ENCODE data around the gene TMOD1. TPM values are rescaled to one million over a fixed set of nuclear protein-coding genes. Genes with fewer than 3 reads are reported as not detected.

TMOD1 gene
- total RNA-seq, 4 donors from 2014 or later, result 82.3 to 202 (median 175) TPM

DNA sequence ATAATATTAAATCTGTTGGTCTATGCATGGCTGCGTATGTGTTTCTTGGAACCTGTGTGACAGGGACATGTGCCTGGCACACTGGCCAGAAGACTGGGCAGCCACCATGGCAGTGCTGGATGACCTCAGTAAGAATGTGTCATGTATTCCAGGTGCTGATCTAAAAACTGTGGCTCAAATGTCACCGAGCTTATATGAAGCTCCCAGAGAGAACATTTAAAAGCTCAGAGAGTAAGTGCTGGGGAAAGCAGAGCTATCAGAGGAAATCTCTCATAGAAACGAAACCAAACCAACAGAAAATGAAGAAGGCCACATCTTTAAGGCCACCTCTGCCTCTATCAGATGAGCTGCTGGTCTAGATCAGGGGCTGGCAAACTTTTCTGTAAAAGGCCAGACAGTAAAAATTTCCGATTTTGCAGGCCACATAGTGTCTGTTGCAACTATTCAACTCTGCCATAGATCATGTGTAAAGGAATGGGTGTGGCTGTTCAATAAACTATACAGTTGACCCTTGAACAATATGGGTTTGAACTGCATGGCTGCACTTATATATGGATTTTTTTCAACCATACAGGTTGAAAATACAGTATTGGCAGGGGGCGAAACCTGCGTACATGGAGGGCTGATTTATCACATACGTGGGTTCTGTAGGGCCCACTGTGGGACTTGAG lies 99.9 kb downstream of the TMOD1 start:
- ATAC-seq (peak; percentile 83 to 87), DNase-seq (peak; percentile 80 to 88)
- no peaks in the 10 kb centered on the region for H3K27me3 ChIP-seq
- no peak overlapping the region for H3K4me3 ChIP-seq
- H3K36me3 ChIP-seq, result peaks cover 0 to 54% of the 10 kb centered on the region in 2 donors
- no peak for TF ChIP-seq POLR2A (IDR thresholded peaks at IDR 0.05)
- TF ChIP-seq, protein P1, sequence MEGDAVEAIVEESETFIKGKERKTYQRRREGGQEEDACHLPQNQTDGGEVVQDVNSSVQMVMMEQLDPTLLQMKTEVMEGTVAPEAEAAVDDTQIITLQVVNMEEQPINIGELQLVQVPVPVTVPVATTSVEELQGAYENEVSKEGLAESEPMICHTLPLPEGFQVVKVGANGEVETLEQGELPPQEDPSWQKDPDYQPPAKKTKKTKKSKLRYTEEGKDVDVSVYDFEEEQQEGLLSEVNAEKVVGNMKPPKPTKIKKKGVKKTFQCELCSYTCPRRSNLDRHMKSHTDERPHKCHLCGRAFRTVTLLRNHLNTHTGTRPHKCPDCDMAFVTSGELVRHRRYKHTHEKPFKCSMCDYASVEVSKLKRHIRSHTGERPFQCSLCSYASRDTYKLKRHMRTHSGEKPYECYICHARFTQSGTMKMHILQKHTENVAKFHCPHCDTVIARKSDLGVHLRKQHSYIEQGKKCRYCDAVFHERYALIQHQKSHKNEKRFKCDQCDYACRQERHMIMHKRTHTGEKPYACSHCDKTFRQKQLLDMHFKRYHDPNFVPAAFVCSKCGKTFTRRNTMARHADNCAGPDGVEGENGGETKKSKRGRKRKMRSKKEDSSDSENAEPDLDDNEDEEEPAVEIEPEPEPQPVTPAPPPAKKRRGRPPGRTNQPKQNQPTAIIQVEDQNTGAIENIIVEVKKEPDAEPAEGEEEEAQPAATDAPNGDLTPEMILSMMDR (IDR thresholded peaks at IDR 0.05 in 4 of 5, conservative IDR thresholded peaks at IDR 0.05 in 1 of 5), result no peak
- peaks cover 70 to 77% of the 10 kb centered on the region in 2 donors for H3K4me1 ChIP-seq
- H3K27ac ChIP-seq, result peak overlapping the region; percentile 83 to 90 (median 88)
- intact Hi-C loops (cut with DNase I; ENCODE audit: low total_unique reads) (loop anchor here (2.0 kb wide), 1 partner anchor 73 kb away; no protein-coding TSS in a partner anchor), in situ Hi-C loops (cut with MboI; ENCODE audit: low sequenced_read_pairs in 4 of 4) (loop anchor here in 1 of 4 donors (25.0 kb wide), 1 partner anchor 739 kb away; the partner anchor contains the start of gene ZNF782)
- H3K9me3 ChIP-seq, result no peaks in the 10 kb centered on the region

DNA sequence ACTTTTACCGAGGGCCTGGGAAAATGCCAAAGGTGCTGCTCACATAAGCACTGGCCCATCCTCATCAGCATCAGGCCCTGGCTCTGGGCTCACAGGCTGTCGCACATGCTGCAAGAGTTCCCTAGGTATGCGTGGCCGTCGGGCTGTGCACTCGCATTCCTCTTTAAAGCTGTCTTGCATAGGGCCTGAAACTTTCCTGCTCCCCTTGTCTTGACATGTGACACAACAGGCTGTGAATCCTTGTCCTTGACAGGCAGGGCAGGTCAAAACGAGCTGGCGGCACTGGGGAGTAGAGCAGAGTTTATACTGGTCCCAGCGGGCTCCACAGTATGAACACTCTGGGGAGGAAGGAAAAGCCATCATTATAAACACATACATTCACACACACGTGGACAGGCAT lies 101.0 kb downstream of the TMOD1 start:
- H3K9me3 ChIP-seq, result no peaks in the 10 kb centered on the region
- H3K4me3 ChIP-seq, result no peak overlapping the region
- H3K36me3 ChIP-seq, result peaks cover 0 to 54% of the 10 kb centered on the region in 2 donors
- intact Hi-C loops (cut with DNase I; ENCODE audit: low total_unique reads) (no loop called here), in situ Hi-C loops (cut with MboI; ENCODE audit: low sequenced_read_pairs in 4 of 4) (loop anchor here in 1 of 4 donors (25.0 kb wide), 1 partner anchor 740 kb away; the partner anchor contains the start of gene ZNF782)
- H3K4me1 ChIP-seq, result peaks cover 65 to 66% of the 10 kb centered on the region in 2 donors
- ATAC-seq (peak in 1 of 2 donors; percentile 27), DNase-seq (peak in 1 of 2 donors; percentile 54)
- peak overlapping the region; percentile 83 to 90 (median 88) for H3K27ac ChIP-seq
- H3K27me3 ChIP-seq, result no peaks in the 10 kb centered on the region
- TF ChIP-seq POLR2A (IDR thresholded peaks at IDR 0.05), result no peak
- TF ChIP-seq, protein P1 (IDR thresholded peaks at IDR 0.05 in 4 of 5, conservative IDR thresholded peaks at IDR 0.05 in 1 of 5), result no peak

DNA sequence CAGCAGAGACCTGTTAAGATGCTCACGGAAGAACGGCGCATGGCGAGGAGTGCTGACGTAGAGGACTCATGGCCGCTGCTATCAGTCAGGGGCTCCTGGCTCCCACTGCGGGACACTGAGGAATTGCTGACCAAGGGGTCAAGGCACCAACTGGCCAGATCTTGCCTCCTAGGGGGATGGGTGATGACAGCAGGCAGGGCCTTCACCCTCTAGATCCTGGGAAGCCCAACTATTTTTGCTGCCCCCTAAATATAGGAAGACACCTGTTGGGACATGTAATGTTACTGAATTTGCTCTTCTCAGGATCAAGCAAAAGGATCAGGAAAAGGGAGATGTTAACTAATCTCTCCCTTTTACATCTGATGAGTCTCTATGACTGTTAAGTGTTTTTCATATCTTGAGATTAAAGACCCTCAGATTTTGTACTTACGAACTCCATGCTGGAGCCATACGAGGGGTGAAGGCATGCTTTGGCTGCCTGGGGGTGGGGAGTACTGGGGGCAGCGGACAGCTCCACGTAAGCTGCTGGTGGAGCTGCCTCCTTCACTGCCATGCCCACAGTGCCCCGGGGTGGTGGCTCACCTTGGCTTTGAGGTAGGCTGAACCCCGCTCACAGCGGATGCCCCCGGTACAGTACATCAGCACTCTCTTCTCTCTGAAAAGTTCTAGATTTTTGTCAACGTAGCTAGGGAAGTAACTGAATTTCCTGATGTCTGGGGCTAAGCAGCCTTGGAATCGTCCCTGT lies 103.6 kb downstream of the TMOD1 start:
- peaks cover 0 to 42% of the 10 kb centered on the region in 2 donors for H3K36me3 ChIP-seq
- in situ Hi-C loops (cut with MboI; ENCODE audit: low sequenced_read_pairs in 4 of 4) (loop anchor here in 1 of 4 donors (25.0 kb wide), 1 partner anchor 743 kb away; the partner anchor contains the start of gene ZNF782), intact Hi-C loops (cut with DNase I; ENCODE audit: low total_unique reads) (no loop called here)
- no peak overlapping the region for H3K4me3 ChIP-seq
- TF ChIP-seq POLR2A (IDR thresholded peaks at IDR 0.05), result no peak
- TF ChIP-seq, protein P1 (IDR thresholded peaks at IDR 0.05 in 4 of 5, conservative IDR thresholded peaks at IDR 0.05 in 1 of 5), result no peak
- peak overlapping the region; percentile 83 to 90 (median 88) for H3K27ac ChIP-seq
- H3K4me1 ChIP-seq, result peaks cover 45 to 49% of the 10 kb centered on the region in 2 donors
- DNase-seq (peak in 1 of 2 donors; percentile 36), ATAC-seq (no peak)
- no peaks in the 10 kb centered on the region for H3K27me3 ChIP-seq
- H3K9me3 ChIP-seq, result no peaks in the 10 kb centered on the region

DNA sequence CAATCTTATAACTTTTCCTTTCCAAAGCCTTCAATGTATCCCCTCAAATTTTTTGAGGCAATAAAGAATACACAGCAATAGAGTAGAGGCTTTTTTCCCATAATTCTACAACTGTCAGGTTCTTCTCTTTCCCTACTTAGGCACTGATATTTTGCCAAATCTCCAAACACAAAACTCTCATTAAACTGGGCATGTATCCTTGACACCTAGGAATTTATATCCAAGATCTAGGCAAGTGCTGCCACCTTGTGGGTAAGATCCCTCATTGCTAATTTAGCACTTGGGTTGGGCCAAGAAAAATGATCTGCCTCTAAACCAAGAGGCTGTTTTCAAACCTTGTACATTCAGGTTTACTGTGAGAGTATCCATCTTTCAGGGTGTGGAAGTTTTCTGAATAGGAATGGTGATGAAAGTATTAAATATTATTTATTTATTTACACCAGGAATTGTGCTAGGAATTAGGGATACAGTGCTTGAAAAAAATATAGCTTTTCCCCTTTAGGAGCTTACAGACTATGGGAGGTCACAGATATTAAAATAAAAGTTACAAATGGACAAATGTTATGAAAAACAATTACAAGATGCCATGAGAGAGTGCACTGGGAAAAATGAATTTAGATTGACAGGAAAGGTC lies 114.1 kb downstream of the TMOD1 start:
- peaks cover 3 to 38% of the 10 kb centered on the region in 2 donors for H3K36me3 ChIP-seq
- no peaks in the 10 kb centered on the region for H3K27me3 ChIP-seq
- TF ChIP-seq POLR2A (IDR thresholded peaks at IDR 0.05), result no peak
- TF ChIP-seq, protein P1 (IDR thresholded peaks at IDR 0.05 in 4 of 5, conservative IDR thresholded peaks at IDR 0.05 in 1 of 5), result peak; percentile 83 to 87 (median 86)
- H3K9me3 ChIP-seq, result no peaks in the 10 kb centered on the region
- ATAC-seq (peak; percentile 64 to 79), DNase-seq (peak in 1 of 2 donors; percentile 64)
- H3K4me3 ChIP-seq, result no peak overlapping the region
- H3K27ac ChIP-seq, result peak overlapping the region in 1 of 4 donors; percentile 39
- peaks cover 0 to 8% of the 10 kb centered on the region in 2 donors for H3K4me1 ChIP-seq
- in situ Hi-C loops (cut with MboI; ENCODE audit: low sequenced_read_pairs in 4 of 4) (loop anchor here (5.0 to 25.0 kb wide), 2 partner anchors 148 to 753 kb away; partner anchors contain the start of gene ZNF782 (in 1 of the 4)), intact Hi-C loops (cut with DNase I; ENCODE audit: low total_unique reads) (loop anchor here (1.0 to 5.0 kb wide), 3 partner anchors 114 to 203 kb away; partner anchors contain the start of genes TDRD7 and TMOD1)

Data from gastrocnemius medialis (tissue), 4 donors.